Esophagus squamous epithelium (tissue), 4 donors: Measurements from ENCODE around the gene TERT.

Experiments used
- CTCF ChIP-seq, 6 experiments: fragments of 450-650 bp in 4 of 6; fragments of 200-600 bp in 2 of 6; sonication (generic) in 2 of 6; IDR thresholded peaks; one replicate each; pipeline ENCODE4 v1.5.1; 2016 to 2019; ENCODE audit warnings: antibody characterized with exemption in 6 of 6, mild to moderate bottlenecking in 4 of 6, moderate library complexity in 4 of 6
- POLR2A ChIP-seq, 4 donors: fragments of 450-650 bp; IDR thresholded peaks; one replicate each; pipeline ENCODE4 v1.6.1; 2017; ENCODE audit warnings: antibody characterized with exemption in 4 of 4, mild to moderate bottlenecking in 4 of 4, moderate library complexity in 3 of 4

GRCh38 chr5:1270426-1270825 lies 24.4 kb downstream of the TERT start:
- TF ChIP-seq CTCF (IDR thresholded peaks at IDR 0.05) (no peak), POLR2A (IDR thresholded peaks at IDR 0.05) (no peak)
